ENCODE data around the gene SLC22A1. TPM values are rescaled to one million over a fixed set of nuclear protein-coding genes. Genes with fewer than 3 reads are reported as not detected.

The SLC22A1 gene
- total RNA-seq, 1 experiment from 2014 or later, result 0.86 TPM

- Histone ChIP-seq H3K9me2 (ENCODE audit: insufficient read depth) (no peaks in the 10 kb centered on the region), H3K9me3 (ENCODE audit: control insufficient read depth in 1 of 2, insufficient read depth in 1 of 2, low read depth in 1 of 2, low read length in 2 of 2) (no peaks in the 10 kb centered on the region), H3K4me1 (ENCODE audit: control insufficient read depth in 1 of 2, insufficient read depth in 2 of 2, low read length in 2 of 2) (no peaks in the 10 kb centered on the region), H3K4me2 (ENCODE audit: low read length) (no peak overlapping the region), H3K27ac (ENCODE audit: low read depth, low read length) (no peak overlapping the region), H3K4me3 (replicated peaks in 1 of 2; ENCODE audit: low read depth in 1 of 2, low read length in 2 of 2) (no peak overlapping the region), H3K79me2 (ENCODE audit: insufficient read depth, low read length) (no peaks in the 10 kb centered on the region), H3K9ac (ENCODE audit: low read length) (no peak overlapping the region), H3K27me3 (ENCODE audit: insufficient read depth, low read length) (no peaks in the 10 kb centered on the region), H3K36me3 (ENCODE audit: control insufficient read depth in 1 of 2, insufficient read depth in 2 of 2, low read length in 2 of 2) (peaks cover 0 to 11% of the 10 kb centered on the region in 2 experiments; a peak in 2 of 4 replicates), H4K20me1 (ENCODE audit: insufficient read depth) (no peaks in the 10 kb centered on the region), H2AFZ (ENCODE audit: low read depth, low read length, poor library complexity, severe bottlenecking) (no peak overlapping the region)
- ChIA-PET CTCF (no interaction called here), POLR2A (no interaction called here), RAD21 (ENCODE audit: low non-redundant PET in 1 of 2, low total read pairs in 2 of 2, uncharacterized antibody in 2 of 2, unreplicated experiment in 2 of 2) (no interaction called here)
- no TSS peak for BruUV-seq (replicated peaks)
- TF ChIP-seq ELF1 (IDR thresholded peaks at IDR 0.05; ENCODE audit: borderline replicate concordance, low read depth), result no peak
- TF ChIP-seq ZNF274 (IDR thresholded peaks at IDR 0.05; ENCODE audit: low read depth, low read length), result no peak
- TF ChIP-seq POLR2AphosphoS5 (IDR thresholded peaks at IDR 0.05; ENCODE audit: low read depth, low read length), result no peak
- intact Hi-C loops (cut with micrococcal nuclease), result no loop called here
- ATAC-seq (no peak), DNase-seq (ENCODE audit: low read depth, low spot score) (no peak)
Observed at GRCh38 chr6:160106701-160107100, 14.9 kb upstream of the SLC22A1 start.

- Histone ChIP-seq H3K4me3 (replicated peaks in 1 of 2; ENCODE audit: low read depth in 1 of 2, low read length in 2 of 2) (no peak overlapping the region), H3K9me3 (ENCODE audit: control insufficient read depth in 1 of 2, insufficient read depth in 1 of 2, low read depth in 1 of 2, low read length in 2 of 2) (no peaks in the 10 kb centered on the region), H4K20me1 (ENCODE audit: insufficient read depth) (no peaks in the 10 kb centered on the region), H3K36me3 (ENCODE audit: control insufficient read depth in 1 of 2, insufficient read depth in 2 of 2, low read length in 2 of 2) (peaks cover 0 to 11% of the 10 kb centered on the region in 2 experiments; a peak in 2 of 4 replicates), H3K4me1 (ENCODE audit: control insufficient read depth in 1 of 2, insufficient read depth in 2 of 2, low read length in 2 of 2) (no peaks in the 10 kb centered on the region), H3K4me2 (ENCODE audit: low read length) (no peak overlapping the region), H2AFZ (ENCODE audit: low read depth, low read length, poor library complexity, severe bottlenecking) (no peak overlapping the region), H3K27me3 (ENCODE audit: insufficient read depth, low read length) (no peaks in the 10 kb centered on the region), H3K27ac (ENCODE audit: low read depth, low read length) (no peak overlapping the region), H3K9ac (ENCODE audit: low read length) (no peak overlapping the region), H3K79me2 (ENCODE audit: insufficient read depth, low read length) (no peaks in the 10 kb centered on the region), H3K9me2 (ENCODE audit: insufficient read depth) (no peaks in the 10 kb centered on the region)
- ChIA-PET CTCF (no interaction called here), POLR2A (no interaction called here), RAD21 (ENCODE audit: low non-redundant PET in 1 of 2, low total read pairs in 2 of 2, uncharacterized antibody in 2 of 2, unreplicated experiment in 2 of 2) (no interaction called here)
- DNase-seq (ENCODE audit: low read depth, low spot score) (no peak), ATAC-seq (no peak)
- BruUV-seq (replicated peaks), result no TSS peak
- intact Hi-C loops (cut with micrococcal nuclease), result no loop called here
- TF ChIP-seq MAX (IDR thresholded peaks at IDR 0.05) (no peak), ZNF274 (IDR thresholded peaks at IDR 0.05; ENCODE audit: low read depth, low read length) (no peak), EGR1 (IDR thresholded peaks at IDR 0.05; ENCODE audit: low read depth) (no peak), POLR2A (IDR thresholded peaks at IDR 0.05; ENCODE audit: borderline replicate concordance, extremely low read depth, insufficient read depth, insufficient read length) (no peak), CBX3 (IDR thresholded peaks at IDR 0.05; ENCODE audit: low read depth) (no peak), REST (IDR thresholded peaks at IDR 0.05; ENCODE audit: low read depth) (no peak), POLR2AphosphoS5 (IDR thresholded peaks at IDR 0.05; ENCODE audit: low read depth, low read length) (no peak), SP1 (IDR thresholded peaks at IDR 0.05; ENCODE audit: low read depth) (no peak), RAD21 (IDR thresholded peaks at IDR 0.05; ENCODE audit: low read depth) (no peak), YY1 (IDR thresholded peaks at IDR 0.05; ENCODE audit: extremely low read depth, insufficient replicate concordance, low read depth, low read length) (no peak), CEBPB (IDR thresholded peaks at IDR 0.05; ENCODE audit: low read depth) (no peak), ATF3 (IDR thresholded peaks at IDR 0.05) (no peak), FOSL1 (IDR thresholded peaks at IDR 0.05; ENCODE audit: low read depth) (no peak), CTCF (IDR thresholded peaks at IDR 0.05 in 2 of 3, conservative IDR thresholded peaks at IDR 0.05 in 1 of 3; ENCODE audit: borderline replicate concordance in 1 of 3, insufficient read depth in 1 of 3, low read depth in 2 of 3, low read length in 2 of 3) (no peak), EZH2phosphoT487 (IDR thresholded peaks at IDR 0.05; ENCODE audit: borderline replicate concordance) (no peak), JUND (IDR thresholded peaks at IDR 0.05) (no peak)
Observed at GRCh38 chr6:160108077-160108476, 13.5 kb upstream of the SLC22A1 start.
